Effector CD8-positive, alpha-beta T cell (primary cell): ENCODE data around the gene INSC.

Experiments used
- DNase-seq: peaks from one replicate; lab custom pipeline; 2025; lab: John Stamatoyannopoulos, UW

Gene INSC

DNA sequence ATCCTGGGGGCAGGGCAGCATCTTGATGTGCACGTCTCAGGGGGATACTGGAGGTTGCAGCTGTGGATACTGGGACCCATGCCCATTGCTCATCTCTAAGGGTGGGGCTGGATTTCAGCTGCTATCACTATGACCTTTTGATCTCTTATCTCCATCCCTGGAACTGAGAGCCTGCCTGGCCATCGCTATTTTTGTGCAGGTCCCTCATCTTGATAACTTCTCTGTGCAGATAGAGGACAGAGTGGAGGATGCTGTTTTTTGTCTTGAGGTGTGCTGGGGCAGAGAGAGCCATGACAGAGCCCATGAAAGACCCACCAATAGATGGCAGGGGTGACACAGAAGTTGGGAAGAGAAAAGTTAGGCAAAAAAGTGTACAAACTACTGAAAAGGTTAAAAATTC, 5.1 kb upstream of the INSC start:
- no peak for DNase-seq

DNA sequence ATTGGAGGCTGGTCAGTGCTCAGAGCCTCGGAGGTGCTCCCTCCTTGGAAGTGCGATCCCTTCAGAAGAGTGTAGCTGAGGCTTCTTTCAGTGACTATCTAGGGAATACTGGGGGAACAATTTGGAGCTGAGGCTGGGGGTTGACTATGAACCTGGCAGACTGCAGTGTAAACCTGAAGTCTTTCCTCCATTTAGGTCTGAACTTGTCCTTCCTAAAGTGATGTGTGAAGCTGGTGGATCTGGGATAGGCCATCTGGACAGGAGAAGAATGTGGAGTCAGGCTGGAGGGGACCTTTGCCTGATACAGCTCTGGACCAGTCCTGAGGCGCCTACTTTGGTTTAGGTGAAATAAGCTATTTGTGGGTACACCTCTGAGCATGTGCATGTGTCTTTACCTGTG, 3.5 kb upstream of the INSC start:
- no peak for DNase-seq

DNA sequence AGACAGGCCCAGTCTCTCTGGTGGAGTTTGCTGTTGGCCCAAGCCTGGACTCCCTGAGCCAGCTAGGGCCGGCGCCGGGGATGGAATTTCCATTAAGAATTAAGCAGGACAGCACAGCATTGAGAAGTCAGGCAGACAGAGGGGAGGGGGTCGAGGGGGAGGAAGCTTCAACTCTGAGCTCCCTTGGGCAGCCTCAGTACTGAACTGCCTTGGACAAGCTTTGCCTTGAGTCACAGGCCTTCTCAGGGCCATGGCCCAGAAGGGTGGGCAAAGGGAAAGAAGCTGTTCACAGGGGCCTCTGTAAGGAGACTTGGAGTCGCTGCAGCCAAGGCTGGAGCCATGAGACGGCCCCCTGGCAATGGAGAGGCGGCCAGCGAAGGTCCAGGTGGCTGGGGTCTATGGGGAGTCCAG, 2.6 kb upstream of the INSC start:
- no peak for DNase-seq

DNA sequence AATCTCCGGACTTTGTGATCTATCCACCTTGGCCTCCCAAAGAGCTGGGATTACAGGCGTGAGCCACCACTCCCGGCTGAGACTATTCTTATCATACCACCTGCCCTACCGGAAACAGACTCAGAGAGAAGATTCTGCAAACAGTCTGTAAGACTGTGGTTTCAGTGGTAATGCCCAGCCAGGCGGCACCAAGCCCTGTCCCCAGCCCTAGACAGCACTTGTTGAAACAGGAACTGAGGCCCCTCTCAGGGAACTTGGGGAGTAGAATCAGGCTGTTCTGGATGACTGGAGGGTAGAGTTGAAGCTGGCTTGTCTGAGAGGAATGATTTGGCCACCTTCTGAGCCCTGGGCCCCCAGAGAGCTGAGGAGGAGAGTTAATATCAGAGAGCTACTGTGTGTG, 1.3 kb upstream of the INSC start:
- no peak for DNase-seq

DNA sequence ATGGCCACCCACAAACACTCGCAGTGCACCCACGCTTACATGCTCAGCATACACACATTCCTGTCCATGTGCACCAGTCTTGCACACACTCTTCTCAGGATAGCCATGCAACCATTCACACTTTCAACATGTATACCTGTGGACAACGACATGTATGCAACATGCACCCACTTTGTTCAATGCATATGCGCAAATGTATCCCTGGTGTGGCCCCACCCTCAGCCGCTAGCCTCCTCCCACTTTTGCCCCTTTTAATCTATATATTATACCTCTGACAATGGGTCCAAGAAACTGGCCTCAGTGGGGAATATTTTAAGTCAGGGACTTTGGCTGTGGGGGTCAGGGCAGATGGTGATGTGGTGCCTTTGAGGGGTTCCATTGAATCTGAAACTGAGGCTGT, 963 bp downstream of the INSC start:
- DNase-seq = no peak

DNA sequence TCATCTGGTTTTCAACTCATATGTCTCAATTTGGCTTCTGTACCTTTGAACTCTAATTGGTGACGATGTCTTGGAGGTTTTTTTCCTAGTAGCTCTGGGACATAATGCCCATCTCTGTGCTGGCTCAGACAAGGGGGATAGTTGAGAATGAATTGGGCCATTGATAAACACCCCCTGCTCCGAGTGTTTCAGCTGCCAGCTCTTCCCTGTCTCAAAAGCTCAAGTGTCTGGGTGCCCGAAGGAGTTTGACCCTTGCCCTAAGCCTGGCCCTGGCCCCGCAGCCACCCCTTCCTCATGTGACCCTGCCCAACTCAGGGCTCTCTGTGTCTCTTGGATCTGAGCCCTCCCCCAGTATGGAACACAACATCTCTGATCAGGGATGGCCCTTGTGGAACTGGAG, 3.0 kb downstream of the INSC start:
- DNase-seq = no peak

DNA sequence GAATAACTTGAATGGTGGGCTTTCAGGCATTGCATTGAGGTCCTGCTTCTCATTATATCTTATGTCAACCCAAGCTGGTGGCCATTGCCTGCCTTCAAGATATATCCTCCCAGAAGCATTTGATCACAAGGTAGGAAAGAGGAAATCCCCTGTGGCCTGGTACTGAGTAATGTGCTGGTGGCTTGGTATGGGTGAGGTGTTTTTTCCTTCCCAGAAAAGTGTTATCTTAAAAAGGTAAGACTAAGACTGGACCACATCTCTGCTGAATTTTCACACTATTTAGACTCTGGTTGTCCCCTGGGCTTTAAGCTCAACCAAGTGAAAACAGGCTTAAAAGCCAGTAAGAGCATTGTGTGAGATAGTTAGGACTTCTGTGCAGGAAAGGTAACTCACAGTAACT, 3.7 kb downstream of the INSC start:
- DNase-seq = no peak

DNA sequence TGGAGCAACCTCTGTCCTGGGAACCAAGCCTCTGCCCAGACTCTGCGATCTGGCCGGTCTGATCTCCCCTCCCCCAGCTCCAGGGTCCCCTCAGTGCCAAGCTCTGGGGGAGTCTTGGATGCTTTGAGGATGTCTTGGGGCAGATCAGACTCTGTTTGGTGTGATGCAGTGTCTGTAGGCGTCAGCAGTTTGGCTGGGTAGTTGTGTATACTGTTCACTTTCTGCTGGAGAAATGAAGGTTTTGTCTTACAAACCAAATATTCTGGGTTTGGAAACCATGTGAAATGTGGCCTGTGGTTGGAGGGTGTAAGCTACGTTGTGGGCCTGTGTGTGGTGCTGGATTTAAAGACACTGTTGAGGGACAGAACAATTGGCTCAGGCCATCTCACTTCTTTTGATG, 4.6 kb downstream of the INSC start:
- no peak for DNase-seq

DNA sequence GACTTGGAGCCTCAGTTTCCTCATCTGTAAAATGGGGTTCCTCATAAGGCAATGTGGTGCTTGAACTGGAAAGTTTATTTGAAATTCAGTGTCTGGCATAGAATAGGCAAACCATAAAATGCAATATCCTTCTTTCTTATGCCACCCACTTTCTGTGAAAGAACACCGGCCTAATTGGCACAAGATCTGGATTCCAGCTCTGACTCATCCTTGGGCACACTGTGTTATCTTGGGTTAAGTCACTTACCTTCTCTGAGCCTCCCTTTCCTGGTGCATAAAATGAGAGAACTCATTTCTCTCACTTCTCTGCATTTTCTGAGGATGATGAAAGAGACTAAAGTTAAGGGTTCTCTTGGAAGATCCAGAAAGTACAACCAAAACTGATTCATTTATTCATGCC, 5.1 kb downstream of the INSC start:
- no peak for DNase-seq

DNA sequence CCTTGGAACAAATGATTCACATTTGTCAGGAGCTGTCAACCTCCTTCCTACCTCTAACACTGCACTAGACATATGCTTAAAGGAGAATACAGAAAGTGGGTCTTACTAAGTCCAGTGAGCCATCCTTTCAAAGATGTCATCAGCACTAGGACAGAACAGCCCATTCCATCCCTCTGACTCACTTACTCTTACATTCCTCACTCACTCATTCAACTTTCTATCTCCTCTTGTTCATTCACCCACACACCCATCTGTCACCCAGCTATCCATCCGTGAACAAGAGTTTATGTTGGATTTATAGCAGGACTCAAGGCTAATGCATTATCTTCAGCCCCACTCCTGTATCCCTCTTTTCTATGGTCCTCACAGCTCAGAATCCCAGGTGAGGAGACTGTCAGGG, 9.1 kb downstream of the INSC start:
- no peak for DNase-seq

DNA sequence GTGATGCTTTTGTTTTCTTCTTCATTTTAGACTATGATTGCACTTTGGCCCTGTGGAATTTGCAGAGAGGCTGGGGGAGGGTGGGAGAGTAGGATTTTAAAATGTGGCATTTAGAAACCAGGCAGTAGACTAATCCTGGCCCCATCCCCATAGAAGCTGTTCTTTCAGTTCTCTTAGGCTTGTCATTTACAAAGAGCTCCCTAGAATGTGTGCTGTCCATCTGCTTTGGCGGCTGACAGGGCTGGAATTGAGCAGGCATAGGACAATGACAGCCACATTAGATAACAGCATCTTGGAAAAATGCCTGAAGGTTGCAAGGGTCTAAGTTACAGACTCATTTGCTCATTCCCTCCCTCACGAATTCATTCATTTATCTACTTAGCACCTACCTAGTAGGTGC, 9.8 kb downstream of the INSC start:
- no peak for DNase-seq

DNA sequence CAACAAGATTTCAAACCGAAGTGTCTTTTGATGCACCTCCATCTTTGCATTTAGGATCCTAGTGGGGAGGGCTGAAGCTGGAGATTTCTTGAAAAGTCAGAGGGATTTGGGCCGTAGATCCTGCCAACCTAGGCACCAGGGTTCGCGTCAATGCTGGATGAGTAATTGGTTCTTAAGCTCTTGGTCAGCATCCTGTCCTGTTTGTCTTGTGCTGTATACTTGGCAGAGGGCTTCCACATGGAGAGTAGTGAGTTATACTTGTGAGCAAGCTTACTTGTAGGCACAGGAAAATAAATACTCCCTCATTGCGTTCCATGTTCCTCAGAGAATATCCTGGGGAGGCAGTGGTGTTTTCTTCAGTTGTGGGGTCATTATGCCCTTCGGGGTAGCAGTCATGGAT, 12.6 kb downstream of the INSC start:
- no peak for DNase-seq

DNA sequence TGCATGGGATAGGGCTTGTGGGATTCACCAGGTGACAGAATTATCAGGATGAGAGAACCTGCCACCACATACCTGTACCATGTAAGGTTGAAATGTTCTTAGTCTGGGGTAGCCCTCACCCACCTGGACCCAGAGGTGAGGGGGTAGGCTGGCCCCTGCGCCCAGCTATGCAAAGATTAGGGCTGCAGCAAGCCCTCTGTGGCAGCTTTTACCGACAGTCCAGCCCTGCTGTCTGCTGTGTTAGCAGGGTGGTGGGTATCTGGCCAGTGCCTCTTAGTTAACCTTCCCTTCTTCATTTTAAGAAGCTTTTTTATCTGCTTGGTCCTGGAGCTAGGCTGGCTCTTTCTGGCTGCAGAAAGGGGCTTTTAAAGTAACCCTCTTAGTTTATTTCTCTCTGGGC, 13.9 kb downstream of the INSC start:
- DNase-seq = no peak

DNA sequence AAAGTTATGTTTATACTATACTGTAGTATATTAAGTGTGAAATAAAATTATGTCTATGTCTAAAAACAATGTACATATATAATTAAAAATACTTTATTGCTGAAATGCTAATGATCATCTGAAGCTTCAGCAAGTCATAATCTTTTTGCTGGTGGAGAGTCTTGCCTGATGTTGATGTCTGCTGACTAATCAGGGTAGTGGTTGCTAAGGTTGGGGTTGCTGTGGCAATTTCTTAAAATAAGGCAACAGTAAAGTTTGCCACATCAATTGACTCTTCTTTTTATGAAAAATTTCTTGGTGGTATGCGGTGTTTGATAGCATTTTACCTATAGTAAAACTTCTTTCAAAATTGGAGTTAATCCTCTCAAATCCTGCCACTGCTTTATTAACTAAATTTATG, 21.4 kb downstream of the INSC start:
- DNase-seq = no peak

DNA sequence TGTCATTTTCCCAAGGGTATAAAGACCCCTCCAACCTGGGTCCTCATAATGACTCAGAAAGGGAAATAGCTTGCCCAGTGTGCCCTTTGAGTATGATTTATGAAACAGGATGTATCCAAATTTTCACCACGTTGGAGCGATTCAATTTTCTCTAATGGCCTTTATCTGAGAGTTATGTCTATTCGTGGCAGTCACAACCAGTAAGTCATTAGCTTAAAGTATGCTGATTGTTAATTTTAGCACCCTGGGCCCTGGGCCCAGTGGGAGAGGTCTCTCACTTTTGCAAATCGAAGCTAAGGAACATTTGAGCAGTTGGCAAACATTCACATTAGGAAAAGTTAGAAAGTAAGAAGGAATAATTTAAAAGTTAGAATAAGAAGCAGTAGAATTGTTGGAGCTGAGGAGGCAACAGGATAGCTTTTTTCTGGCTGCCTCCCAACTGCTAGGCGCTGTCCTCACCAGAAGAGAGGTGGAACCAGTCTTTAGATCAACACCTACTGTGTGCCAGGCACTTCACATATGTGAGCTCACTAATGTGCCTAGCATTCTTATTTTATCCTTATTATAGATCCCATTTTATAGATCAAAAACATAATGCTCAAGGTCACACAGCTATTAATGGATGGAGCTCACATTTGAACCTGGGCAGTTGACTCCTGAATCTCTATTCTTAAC, 24.5 kb downstream of the INSC start:
- no peak for DNase-seq

DNA sequence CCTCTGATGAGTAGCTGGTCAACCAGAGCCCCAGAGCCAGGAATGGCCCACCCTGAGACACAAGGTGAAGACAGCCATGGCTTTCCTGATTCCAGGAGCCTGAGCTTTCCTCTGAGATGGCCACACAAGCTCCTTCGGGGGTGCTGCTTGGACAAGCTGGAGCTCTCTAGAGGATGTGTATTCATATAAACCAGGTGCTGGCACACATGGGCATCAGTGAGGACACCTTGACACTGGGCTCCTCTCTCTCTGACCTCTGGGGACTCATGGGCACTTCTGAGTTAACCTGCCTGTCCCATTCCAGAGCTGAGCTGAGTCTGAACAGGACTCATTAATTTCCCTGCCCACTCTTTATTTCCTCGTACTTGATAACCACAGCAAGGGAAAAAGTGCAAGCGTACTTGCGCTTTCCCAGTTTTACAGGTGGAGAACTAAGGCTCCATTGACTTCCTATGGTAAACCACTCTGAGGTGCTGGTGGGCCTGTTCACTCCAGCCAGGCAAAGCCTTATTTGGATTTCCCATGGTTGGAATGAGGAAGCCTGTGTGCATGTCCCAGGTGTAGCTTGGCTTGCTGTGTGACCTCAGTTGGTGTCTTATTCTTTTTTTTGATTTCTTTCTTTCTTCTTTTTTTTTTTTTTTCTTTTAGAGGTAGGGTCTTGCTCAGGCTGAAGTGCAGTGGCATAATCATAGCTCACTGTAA, 25.4 kb downstream of the INSC start:
- no peak for DNase-seq

DNA sequence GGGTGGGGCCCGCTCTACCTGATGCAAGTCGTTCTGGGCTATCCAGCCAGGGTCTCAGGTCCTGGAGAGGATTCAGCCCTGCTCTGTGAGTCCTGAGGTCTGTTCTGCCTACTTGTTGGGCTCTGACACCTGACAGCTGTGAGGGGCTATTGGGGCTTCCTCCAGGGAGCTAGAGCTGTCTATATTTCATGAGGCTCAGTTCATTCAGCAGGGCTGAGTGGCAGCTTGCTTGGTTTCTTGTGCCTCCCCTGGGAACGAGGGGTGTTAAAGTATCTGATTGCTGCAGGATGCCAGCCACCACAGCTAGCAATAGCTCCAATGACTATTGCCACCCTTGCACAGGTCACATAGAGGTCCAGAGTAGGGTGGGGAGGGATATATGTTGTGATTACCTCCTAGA, 26.7 kb downstream of the INSC start:
- DNase-seq = no peak

DNA sequence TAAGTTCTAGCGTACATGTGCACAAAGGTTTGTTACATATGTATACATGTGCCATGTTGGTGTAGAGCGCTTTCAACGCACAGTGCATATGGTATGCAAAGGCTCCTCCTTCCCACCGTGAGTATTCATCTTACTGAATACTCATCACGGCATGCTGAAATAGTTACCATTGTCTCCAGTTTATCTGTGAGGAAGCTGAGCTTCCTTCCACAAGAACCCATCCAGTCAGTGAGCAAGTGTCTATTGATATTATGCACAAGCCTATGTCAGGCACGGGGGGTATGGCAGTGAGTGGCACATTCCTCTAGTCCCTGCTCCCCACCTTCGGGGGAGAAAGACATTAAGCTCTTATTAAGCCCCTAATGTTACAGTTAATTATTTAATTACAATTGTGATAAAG, 28.1 kb downstream of the INSC start:
- no peak for DNase-seq

DNA sequence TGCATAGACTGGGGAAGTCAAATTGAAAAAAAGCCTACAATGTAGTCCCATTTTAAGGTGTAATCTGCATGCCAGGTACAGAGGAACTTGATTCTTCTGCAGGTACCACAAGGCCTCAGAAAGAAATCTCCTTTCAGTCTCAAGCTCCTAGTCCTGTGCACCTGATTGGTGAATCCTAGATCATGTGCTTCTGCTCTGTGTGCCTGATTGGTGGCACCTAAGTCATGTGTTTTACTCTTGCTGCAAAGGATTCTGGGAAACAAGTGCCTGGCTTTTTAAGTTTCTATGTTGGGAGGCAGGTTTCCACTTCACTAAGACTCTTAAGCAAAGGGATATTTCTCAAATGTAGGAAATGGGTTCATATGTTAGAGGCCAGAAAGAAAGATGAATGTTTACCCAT, 29.1 kb downstream of the INSC start:
- DNase-seq = no peak

DNA sequence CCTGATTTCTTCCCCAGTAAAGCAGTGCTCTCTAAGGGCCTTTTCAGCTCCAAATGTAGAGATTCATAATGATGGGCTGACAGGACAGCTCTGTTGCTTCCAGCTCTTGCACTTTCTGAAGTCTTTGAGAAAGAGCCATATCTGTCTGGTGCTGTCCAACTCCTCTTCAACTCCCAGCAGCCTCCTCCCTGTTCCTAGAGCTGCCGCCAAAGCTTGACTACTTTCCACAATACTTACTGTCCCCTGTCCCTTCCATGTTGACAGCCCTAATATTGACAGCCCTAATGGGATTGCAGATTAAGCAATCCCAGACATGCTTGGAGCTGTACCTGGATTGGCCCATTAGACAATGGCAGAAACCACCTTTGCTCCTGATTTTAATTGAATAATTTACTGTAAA, 29.6 kb downstream of the INSC start:
- DNase-seq = no peak

DNA sequence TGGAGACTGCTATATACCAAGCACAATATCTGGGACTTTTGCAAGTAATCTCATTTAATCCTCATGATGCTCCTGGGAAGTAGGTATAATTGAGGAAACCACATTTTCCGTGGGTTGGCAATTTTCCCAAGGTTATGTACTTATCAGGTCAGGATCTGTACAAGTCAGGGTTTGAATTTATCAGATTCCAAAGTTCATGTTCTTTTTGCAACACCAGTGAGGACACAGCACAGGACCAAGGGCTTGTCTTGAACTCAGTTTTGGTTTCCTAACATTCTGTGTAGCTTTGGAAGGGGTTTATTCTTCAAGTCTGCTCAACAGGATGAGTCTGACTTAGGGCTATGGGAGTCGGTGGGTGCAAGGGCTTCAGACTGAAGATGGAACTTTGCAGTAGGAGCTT, 30.4 kb downstream of the INSC start:
- DNase-seq = no peak

DNA sequence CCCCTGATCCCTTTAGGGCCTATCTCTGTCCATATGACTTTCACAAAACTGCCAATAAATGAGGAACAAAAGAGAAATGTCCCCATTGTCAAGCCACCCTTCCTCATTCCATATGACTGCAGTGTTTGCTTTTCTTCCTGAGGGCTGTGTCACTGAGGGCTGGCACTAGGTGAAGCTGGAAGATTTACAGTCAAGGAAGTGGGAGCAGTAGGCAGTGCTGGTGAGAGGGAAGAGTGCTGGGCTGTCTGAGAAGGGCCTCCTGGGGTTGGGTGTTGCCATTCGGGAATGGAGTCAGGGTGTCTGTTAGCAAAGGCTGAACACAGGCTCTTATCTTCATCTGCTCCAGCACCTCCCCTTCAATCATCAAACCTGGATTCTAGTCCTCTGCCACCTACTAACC, 30.9 kb downstream of the INSC start:
- no peak for DNase-seq

DNA sequence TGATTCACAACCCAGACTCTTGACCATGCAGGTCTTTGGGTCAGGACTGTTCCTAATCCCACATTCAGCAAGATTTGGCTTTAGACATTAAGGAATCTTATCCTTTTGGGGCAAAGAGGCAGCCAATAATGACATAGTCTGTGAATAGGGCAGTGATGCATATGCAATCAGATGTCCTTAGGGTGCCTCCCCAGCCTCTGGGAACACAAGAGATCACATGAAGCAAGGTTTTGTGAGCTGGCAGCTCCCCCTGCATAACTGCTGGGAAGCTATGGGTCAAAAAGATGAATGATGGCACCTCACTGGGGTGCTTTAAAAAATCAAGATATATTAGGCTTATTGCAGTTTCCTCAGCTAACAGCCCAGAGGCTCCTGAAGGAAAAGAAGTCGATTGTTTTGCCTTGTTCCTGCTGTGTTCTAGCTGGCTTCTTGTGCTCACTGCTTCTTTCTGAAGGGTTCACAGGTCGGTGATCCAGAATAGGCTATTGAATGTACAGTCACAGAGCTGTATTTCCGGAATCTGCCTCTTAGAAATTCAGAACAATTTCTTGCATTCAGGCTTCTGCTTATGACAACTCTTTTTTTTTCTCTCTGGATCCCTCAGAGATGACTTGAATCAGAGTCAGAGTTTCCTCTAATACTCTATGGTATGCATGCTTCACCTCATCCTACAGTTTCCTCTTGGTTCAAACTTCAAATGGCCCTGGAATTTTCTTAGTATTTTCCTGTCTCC, 31.7 kb downstream of the INSC start:
- no peak for DNase-seq
